ENCODE measurements around the gene NEMP2.

Gene NEMP2

GRCh38 chr2:190488516-190489233 is 45.8 kb downstream of the NEMP2 start:
- no peak for TF ChIP-seq CTCF (conservative IDR thresholded peaks at IDR 0.05)
- no peak for TF ChIP-seq ZFX (IDR thresholded peaks at IDR 0.05)
- H3K27ac ChIP-seq = no peak overlapping the region

GRCh38 chr2:190486037-190486623 is 48.4 kb downstream of the NEMP2 start:
- H3K27ac ChIP-seq = no peak overlapping the region
- TF ChIP-seq CTCF (conservative IDR thresholded peaks at IDR 0.05) (no peak), ZFX (IDR thresholded peaks at IDR 0.05) (no peak)

- TF ChIP-seq ZFX (IDR thresholded peaks at IDR 0.05) = no peak
- TF ChIP-seq CTCF (conservative IDR thresholded peaks at IDR 0.05) = no peak
Measured at GRCh38 chr2:190482451-190482850, 52.1 kb downstream of the NEMP2 start.

GRCh38 chr2:190481339-190481738 is 53.2 kb downstream of the NEMP2 start:
- no peak for TF ChIP-seq ZFX (IDR thresholded peaks at IDR 0.05)
- no peak for TF ChIP-seq CTCF (conservative IDR thresholded peaks at IDR 0.05)
- no peak overlapping the region for H3K27ac ChIP-seq

More at GRCh38 chr2:190482451-190482850, 52.1 kb downstream of the NEMP2 start:
- no peak overlapping the region for H3K27ac ChIP-seq

GRCh38 chr2:190478572-190479195 is 55.8 kb downstream of the NEMP2 start:
- TF ChIP-seq ZFX (IDR thresholded peaks at IDR 0.05) (no peak), CTCF (conservative IDR thresholded peaks at IDR 0.05) (no peak)
- no peak overlapping the region for H3K27ac ChIP-seq

- no peak overlapping the region for H3K27ac ChIP-seq
- TF ChIP-seq CTCF (conservative IDR thresholded peaks at IDR 0.05) = no peak
Measured at GRCh38 chr2:190477661-190478454, 56.7 kb downstream of the NEMP2 start.
